HG03521 (cell line): ENCODE measurements around the gene TTC23L.
"Not testable (repeated sequence)": the region's sequence is repeated elsewhere in the genome, so short reads cannot be mapped to it uniquely, and the experiment has no call there.

ENCODE experiments used
- ATAC-seq: cut with Tn5 transposase; IDR thresholded peaks from one replicate; pipeline ENCODE4 v1.9.1; 2021; ENCODE audit warnings: mild to moderate bottlenecking, moderate library complexity; ENCODE audit not compliant: unreplicated experiment

Gene TTC23L

GRCh38 chr5:34916518-34916917 is 77.6 kb downstream of the TTC23L start:
- ATAC-seq = no peak

- no peak for ATAC-seq
Observed at GRCh38 chr5:34918025-34918424, 79.1 kb downstream of the TTC23L start.

GRCh38 chr5:34919077-34919476 is 80.1 kb downstream of the TTC23L start:
- ATAC-seq = no peak

DNA sequence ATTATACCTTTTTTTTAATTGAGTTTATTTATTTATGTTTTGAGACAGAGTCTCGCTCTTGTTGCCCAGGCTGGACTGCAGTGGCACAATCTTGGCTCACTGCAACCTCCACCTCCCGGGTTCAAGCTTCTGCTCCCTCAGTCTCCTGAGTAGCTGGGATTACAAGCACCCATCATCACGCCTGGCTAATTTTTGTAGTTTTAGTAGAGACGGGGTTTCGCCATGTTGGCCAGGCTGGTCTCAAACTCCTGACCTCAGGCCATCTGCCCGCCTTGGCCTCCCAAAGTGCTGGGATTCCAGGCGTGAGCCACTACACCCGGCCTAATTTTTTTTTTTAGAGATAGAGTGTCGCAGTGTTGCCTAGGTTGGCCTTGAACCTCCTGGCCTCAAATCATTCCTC is 84.3 kb downstream of the TTC23L start:
- not testable (repeated sequence) for ATAC-seq

- ATAC-seq = no peak
Observed at GRCh38 chr5:34923694-34924461, 84.9 kb downstream of the TTC23L start.

- no peak for ATAC-seq
Observed at GRCh38 chr5:34924462-34924765, 85.5 kb downstream of the TTC23L start.

DNA sequence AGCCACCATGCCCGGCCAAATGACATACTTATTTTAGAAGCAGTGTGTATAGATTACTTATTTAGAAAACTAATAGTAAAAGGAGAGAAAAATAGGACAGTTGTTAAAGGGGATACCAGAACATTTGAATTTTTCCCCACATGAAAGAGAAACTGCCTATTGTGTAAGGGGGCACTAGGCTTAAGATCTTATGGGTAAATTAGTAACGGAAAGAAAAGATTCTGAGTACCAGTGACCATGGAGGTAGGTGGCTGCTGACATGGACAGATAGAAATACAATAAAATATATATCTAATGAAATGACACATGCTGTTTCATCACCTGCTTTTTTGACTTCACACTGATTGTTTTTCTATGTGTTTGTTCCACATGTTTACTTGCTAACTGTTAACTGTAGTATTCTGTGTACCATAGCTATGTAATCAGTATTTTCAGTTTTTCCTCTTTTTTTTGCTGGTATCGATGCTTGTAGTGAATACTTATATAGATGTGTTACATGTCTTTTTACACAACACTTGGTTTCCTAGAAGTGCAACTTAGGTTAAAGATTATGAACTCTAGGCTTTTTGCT is 87.4 kb downstream of the TTC23L start:
- no peak for ATAC-seq

DNA sequence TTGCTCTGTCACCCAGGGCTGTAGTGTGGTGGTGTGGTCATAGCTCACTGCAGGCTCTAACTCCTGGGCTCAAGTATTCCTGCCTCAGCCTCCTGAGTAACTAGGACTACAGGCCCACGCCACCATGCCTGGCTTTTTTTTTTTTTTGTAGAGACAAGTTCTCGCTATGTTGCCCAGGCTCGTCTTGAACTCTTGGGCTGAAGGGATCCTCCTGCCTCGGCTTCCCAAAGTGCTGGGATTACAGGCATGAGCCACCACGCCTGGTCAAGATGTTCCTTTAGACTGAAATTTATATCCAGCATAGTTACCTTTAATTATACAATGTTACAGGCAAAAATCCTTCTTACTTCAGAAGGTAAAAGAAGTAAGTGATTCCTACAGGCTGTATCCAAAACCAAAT is 88.8 kb downstream of the TTC23L start:
- ATAC-seq = no peak

GRCh38 chr5:34928267-34928666 is 89.3 kb downstream of the TTC23L start:
- ATAC-seq = no peak

DNA sequence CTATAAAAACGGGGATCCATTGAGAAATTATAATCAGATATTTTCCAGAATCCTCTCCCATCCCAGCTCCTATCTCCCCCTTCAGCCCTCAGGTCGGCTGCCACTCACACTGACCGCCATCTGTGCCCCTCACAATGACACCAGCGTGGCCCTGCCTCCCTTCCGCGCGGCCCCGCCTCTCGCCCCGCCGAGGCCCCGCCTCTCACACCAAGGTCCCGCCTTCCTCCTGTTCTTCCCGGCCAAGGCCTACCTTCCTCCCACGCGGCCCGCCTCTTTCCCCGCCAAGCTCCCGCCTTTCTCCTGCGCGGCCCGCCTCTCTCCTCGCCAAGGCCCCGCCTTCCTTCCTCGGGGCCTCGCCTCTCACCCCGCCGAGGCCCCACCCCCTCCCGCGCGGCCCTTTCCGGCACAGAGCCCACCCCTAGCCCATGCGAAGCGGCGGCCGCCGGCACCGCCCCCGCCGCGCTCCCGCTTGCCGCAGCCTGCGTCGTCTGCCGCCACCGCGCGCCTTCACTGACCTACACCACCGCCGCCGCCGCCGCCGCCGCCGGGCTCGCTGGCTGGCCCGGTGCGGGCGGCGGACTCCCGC is 90.3 kb downstream of the TTC23L start, which contains the start of gene DNAJC21:
TSS of gene DNAJC21 (plus strand) at position 426 of the 586 bp plus-strand sequence. CDS start 261 bp downstream, outside the sequence.
- ATAC-seq = peak; percentile 86

- peak; percentile 78 for ATAC-seq
Observed at GRCh38 chr5:34929720-34930461, 90.9 kb downstream of the TTC23L start.

DNA sequence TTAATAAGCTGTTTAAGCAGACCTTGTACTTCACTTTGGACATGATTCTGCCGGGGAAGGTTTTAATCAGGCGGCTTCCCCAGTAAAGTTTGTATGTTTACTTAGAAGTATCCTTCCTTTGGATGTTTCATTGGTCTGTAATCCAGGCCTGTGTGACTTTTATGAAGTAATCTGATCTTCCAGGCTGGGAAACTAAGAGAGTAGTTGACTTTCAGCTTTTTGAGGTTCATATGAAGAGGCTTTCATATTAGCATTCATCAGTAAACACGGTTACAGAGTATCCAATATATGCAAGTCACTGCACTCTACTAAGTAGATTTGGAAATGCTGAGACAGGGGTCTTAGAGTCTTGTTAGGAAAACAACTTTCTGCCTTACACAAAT is 91.5 kb downstream of the TTC23L start:
- no peak for ATAC-seq

- ATAC-seq = no peak
Observed at GRCh38 chr5:34930870-34931269, 91.9 kb downstream of the TTC23L start.

GRCh38 chr5:34932947-34933346 is 94.0 kb downstream of the TTC23L start:
- no peak for ATAC-seq

GRCh38 chr5:34941936-34942335 is 103.0 kb downstream of the TTC23L start:
- ATAC-seq = no peak

- no peak for ATAC-seq
Observed at GRCh38 chr5:34944044-34944443, 105.1 kb downstream of the TTC23L start.

DNA sequence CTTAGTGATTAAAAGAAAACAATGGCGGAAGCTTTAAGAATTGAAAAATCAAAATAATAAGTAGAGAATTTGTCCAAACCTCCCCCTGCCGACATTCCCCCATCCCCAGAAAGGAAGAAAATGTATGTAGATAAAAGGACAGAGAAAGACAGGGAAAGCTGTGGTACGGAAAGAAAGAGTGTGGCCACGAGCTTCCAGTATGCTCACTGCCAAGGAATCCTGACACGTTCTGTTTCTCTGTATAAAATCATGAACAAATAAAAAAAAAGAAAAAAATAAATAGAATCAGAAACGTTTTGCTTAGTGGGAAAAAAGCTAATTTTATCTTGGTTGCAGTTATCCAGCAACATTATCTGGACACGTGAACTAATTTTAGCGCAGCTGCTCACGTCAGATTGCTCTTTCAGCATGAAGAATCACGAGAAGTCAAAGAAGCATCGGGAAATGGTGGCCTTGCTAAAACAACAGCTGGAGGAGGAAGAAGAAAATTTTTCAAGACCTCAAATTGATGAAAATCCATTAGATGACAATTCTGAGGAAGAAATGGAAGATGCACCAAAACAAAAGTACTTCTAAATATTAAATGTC is 105.6 kb downstream of the TTC23L start:
- ATAC-seq = no peak
